CD8-positive, alpha-beta memory T cell (primary cell): ENCODE measurements around the gene CABCOCO1. TPM values are rescaled to one million over a fixed set of nuclear protein-coding genes. Genes with fewer than 3 reads are reported as not detected.

Experiments
- CTCF ChIA-PET: fragments of 350-600 bp; sonication (Branson Sonifier 250); formaldehyde crosslinking; loops from one replicate; lab custom pipeline; 2021; ENCODE audit warnings: antibody characterized with exemption; lab: Charles Lee
- POLR2A ChIA-PET: fragments of 350-600 bp; sonication (Branson Sonifier 250); formaldehyde crosslinking; loops from one replicate; lab custom pipeline; 2021; ENCODE audit warnings: antibody characterized with exemption; lab: Charles Lee
- DNase-seq, 5 donors: peaks; one replicate each; pipeline versions ENCODE4 v3.0.0 to v3.0.0-alpha.2; 2020 to 2022; ENCODE audit warnings: mixed read lengths in 1 of 5
- H3K27ac ChIP-seq: one replicate; pipeline ENCODE4 v1.7.0; 2013; ENCODE audit warnings: low read depth, mild to moderate bottlenecking, low read length, moderate library complexity
- H3K27me3 ChIP-seq: 2 replicates; pipeline ENCODE4 v1.7.0; 2013; ENCODE audit warnings: low read length, mild to moderate bottlenecking; ENCODE audit not compliant: insufficient read depth, poor library complexity, severe bottlenecking
- H3K36me3 ChIP-seq: 2 replicates; pipeline ENCODE4 v1.7.0; 2013; ENCODE audit warnings: mild to moderate bottlenecking, low read length, moderate library complexity; ENCODE audit not compliant: insufficient read depth
- H3K4me1 ChIP-seq: 2 replicates; pipeline ENCODE4 v1.7.0; 2013; ENCODE audit warnings: mild to moderate bottlenecking, low read length, moderate library complexity; ENCODE audit not compliant: insufficient read depth
- H3K4me3 ChIP-seq: 2 replicates; pipeline ENCODE4 v1.7.0; 2013; ENCODE audit warnings: mild to moderate bottlenecking, low read length
- H3K9me3 ChIP-seq: 2 replicates; pipeline ENCODE4 v1.7.0; 2013; ENCODE audit warnings: mild to moderate bottlenecking, low read length
- H3K27ac Mint-ChIP-seq, 8 donors: one replicate each; pipeline ENCODE4 v1.8.0; 2020 to 2021; ENCODE audit warnings: mixed read lengths in 8 of 8, mild to moderate bottlenecking in 6 of 8, inconsistent platforms in 3 of 8, moderate library complexity in 3 of 8
- H3K27me3 Mint-ChIP-seq, 2 donors: one replicate each; pipeline ENCODE4 v1.8.0; 2020 to 2021; ENCODE audit warnings: mixed read lengths in 2 of 2, mild to moderate bottlenecking in 1 of 2, moderate library complexity in 1 of 2
- H3K36me3 Mint-ChIP-seq, 3 donors: one replicate each; pipeline ENCODE4 v1.8.0; 2020 to 2021; ENCODE audit warnings: mixed read lengths in 3 of 3, inconsistent platforms in 1 of 3, mild to moderate bottlenecking in 1 of 3
- H3K4me1 Mint-ChIP-seq, 3 donors: one replicate each; pipeline ENCODE4 v1.8.0; 2020 to 2021; ENCODE audit warnings: mixed read lengths in 3 of 3, inconsistent platforms in 1 of 3, mild to moderate bottlenecking in 1 of 3
- H3K4me3 Mint-ChIP-seq, 7 donors: one replicate each; pipeline ENCODE4 v1.8.0; 2020 to 2021; ENCODE audit warnings: mixed read lengths in 7 of 7, mild to moderate bottlenecking in 6 of 7, moderate library complexity in 4 of 7, inconsistent platforms in 2 of 7
- H3K9me3 Mint-ChIP-seq, 5 donors: one replicate each; pipeline ENCODE4 v1.8.0; 2020 to 2022; ENCODE audit warnings: mixed read lengths in 5 of 5, mild to moderate bottlenecking in 3 of 5, moderate library complexity in 2 of 5, inconsistent platforms in 1 of 5
- polyA plus RNA-seq: library from polyadenylated mRNA; unstranded; fragments of 300-500 nt; fragmentation: Illumina TruSeq; gene quantifications from one replicate; pipeline ENCODE4 v1.2.3, GENCODE V29; 2021
- total RNA-seq, 2 experiments: library from RNA; stranded (reverse); gene quantifications; one replicate each; pipeline ENCODE4 v1.2.3, GENCODE V29; 2021

CABCOCO1 gene
- total and polyA plus RNA-seq, 3 experiments from 2014 or later: not detected

DNA sequence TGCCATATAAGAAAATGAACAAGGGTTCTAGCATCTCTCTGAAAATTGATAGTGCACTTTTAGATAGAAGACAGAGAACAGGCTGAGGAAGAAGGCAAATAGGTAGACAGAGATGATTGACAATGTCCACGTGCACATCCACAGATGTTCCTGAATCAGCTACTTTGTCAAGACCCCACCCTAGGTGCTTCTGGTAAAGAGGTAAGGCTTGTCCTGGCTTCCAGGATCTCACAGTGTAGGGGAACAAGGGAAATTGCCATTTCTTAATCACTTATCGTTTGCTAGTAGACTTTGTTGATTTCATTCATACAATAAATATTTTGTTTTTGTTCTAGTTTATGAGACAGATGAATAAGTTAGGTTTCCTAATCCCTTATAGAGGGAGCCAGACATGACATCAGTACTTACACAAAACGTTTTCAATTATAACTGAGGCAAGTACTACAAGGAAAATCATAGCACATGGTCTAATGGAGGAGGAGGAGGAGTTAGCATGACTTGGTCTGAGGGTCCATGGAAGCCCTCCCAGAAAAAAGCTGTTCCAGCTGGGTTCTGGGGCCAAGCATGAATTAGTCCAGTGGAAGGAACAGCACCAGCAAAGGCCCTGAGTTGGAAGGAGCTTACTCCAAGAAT lies 122.9 kb downstream of the CABCOCO1 start:
- no peak for DNase-seq
- Histone ChIP-seq H3K4me1 (no peaks in the 10 kb centered on the region), H3K27me3 (no peaks in the 10 kb centered on the region), H3K4me3 (no peak overlapping the region), H3K9me3 (no peaks in the 10 kb centered on the region), H3K27ac (peak overlapping the region; percentile 47), H3K36me3 (no peaks in the 10 kb centered on the region)
- peaks cover under 1 to 7% (median 7%) of the 10 kb centered on the region in 3 donors for H3K4me1 Mint-ChIP-seq
- H3K9me3 Mint-ChIP-seq: no peaks in the 10 kb centered on the region
- no peak overlapping the region for H3K27ac Mint-ChIP-seq
- H3K36me3 Mint-ChIP-seq: peaks cover 0 to 2% (median 0%) of the 10 kb centered on the region in 3 donors
- ChIA-PET CTCF (no interaction called here), POLR2A (no interaction called here)
- peaks cover 1 to 3% of the 10 kb centered on the region in 2 donors for H3K27me3 Mint-ChIP-seq
- H3K4me3 Mint-ChIP-seq: no peak overlapping the region

GRCh38 chr10:61786728-61787127 lies 124.0 kb downstream of the CABCOCO1 start:
- no peaks in the 10 kb centered on the region for H3K9me3 ChIP-seq
- no peak for DNase-seq
- H3K27ac Mint-ChIP-seq: no peak overlapping the region

DNA sequence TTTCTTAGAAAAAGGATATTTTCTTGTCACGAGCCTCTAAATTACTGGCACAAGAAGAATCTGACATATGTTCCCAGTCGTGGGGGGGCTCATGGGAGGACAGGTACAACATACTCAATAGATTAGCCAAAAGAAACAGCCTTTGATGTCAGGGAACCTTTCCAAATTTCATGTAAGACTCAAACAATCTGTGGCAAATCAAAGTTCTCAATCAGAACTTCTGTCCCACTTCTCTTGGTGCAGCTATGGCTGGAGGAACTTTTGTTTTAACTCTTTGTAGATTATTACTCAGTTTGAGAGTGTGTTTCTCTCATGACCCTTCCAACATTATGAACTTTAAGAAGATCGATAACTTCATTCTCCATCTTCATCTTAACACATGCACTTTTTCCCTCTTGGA lies 124.4 kb downstream of the CABCOCO1 start:
- POLR2A ChIA-PET: no interaction called here
- Histone ChIP-seq H3K27me3 (no peaks in the 10 kb centered on the region), H3K4me3 (no peak overlapping the region), H3K4me1 (no peaks in the 10 kb centered on the region), H3K9me3 (no peaks in the 10 kb centered on the region), H3K27ac (no peak overlapping the region), H3K36me3 (no peaks in the 10 kb centered on the region)
- H3K27ac Mint-ChIP-seq: no peak overlapping the region
- H3K9me3 Mint-ChIP-seq: no peaks in the 10 kb centered on the region
- no peak for DNase-seq
- CTCF ChIA-PET: interaction anchor here (1.0 kb wide), 1 partner anchor 36 kb away, joined by 3 read pairs; no protein-coding TSS in a partner anchor
- H3K4me1 Mint-ChIP-seq: peaks cover 0 to 7% (median 7%) of the 10 kb centered on the region in 3 donors
- peaks cover 0 to 2% (median 0%) of the 10 kb centered on the region in 3 donors for H3K36me3 Mint-ChIP-seq
- peaks cover 1 to 3% of the 10 kb centered on the region in 2 donors for H3K27me3 Mint-ChIP-seq
- no peak overlapping the region for H3K4me3 Mint-ChIP-seq

More at GRCh38 chr10:61786728-61787127, 124.0 kb downstream of the CABCOCO1 start:
- Histone ChIP-seq H3K4me1 (no peaks in the 10 kb centered on the region), H3K27me3 (no peaks in the 10 kb centered on the region), H3K4me3 (no peak overlapping the region), H3K36me3 (no peaks in the 10 kb centered on the region), H3K27ac (peak overlapping the region; percentile 47)
- H3K36me3 Mint-ChIP-seq: peaks cover 0 to 2% (median 0%) of the 10 kb centered on the region in 3 donors
- ChIA-PET POLR2A (no interaction called here), CTCF (interaction anchor here (1.0 kb wide), 1 partner anchor 36 kb away, joined by 3 read pairs; no protein-coding TSS in a partner anchor)
- no peaks in the 10 kb centered on the region for H3K9me3 Mint-ChIP-seq
- no peak overlapping the region for H3K4me3 Mint-ChIP-seq
- peaks cover 1 to 3% of the 10 kb centered on the region in 2 donors for H3K27me3 Mint-ChIP-seq
- peaks cover 0 to 7% (median 7%) of the 10 kb centered on the region in 3 donors for H3K4me1 Mint-ChIP-seq

DNA sequence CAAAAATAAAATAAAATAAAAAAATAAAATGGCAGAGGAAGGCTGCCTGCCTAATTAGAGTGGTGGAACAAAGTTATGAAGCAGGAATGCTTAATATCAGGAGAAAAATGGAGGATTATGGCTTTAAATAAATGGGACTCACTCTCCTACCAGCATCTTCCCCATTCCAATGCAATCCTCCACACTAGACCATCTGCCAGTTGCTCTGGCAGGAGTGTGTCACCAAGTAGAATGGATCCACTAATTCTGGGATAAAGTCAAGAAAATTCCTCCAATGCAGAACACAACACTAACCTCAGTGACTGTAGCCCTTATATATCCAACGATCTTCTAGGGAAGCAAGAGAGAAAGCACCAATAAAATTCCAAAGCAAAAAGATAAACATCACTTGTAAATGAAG lies 126.3 kb downstream of the CABCOCO1 start:
- Mint-ChIP-seq H3K27me3 (peaks cover 0 to 1% of the 10 kb centered on the region in 2 donors), H3K4me3 (no peak overlapping the region), H3K36me3 (no peaks in the 10 kb centered on the region), H3K9me3 (no peaks in the 10 kb centered on the region), H3K4me1 (peaks cover 0 to 7% (median 7%) of the 10 kb centered on the region in 3 donors), H3K27ac (peak overlapping the region in 1 of 8 donors; percentile 15)
- H3K27me3 ChIP-seq: no peaks in the 10 kb centered on the region
- DNase-seq: no peak
- no peaks in the 10 kb centered on the region for H3K9me3 ChIP-seq
- H3K36me3 ChIP-seq: no peaks in the 10 kb centered on the region
- ChIA-PET POLR2A (no interaction called here), CTCF (no interaction called here)
- H3K27ac ChIP-seq: no peak overlapping the region
- no peaks in the 10 kb centered on the region for H3K4me1 ChIP-seq
- no peak overlapping the region for H3K4me3 ChIP-seq

GRCh38 chr10:61791216-61791615 lies 128.5 kb downstream of the CABCOCO1 start:
- no peak for DNase-seq
- H3K27ac Mint-ChIP-seq: no peak overlapping the region
- CTCF ChIA-PET: no interaction called here
- H3K4me3 ChIP-seq: no peak overlapping the region
- no peaks in the 10 kb centered on the region for H3K36me3 Mint-ChIP-seq
- no peaks in the 10 kb centered on the region for H3K36me3 ChIP-seq
- POLR2A ChIA-PET: no interaction called here
- no peaks in the 10 kb centered on the region for H3K27me3 ChIP-seq
- no peaks in the 10 kb centered on the region for H3K9me3 Mint-ChIP-seq
- H3K9me3 ChIP-seq: no peaks in the 10 kb centered on the region
- peaks cover 0 to 7% (median 4%) of the 10 kb centered on the region in 3 donors for H3K4me1 Mint-ChIP-seq
- peaks cover 0 to 4% of the 10 kb centered on the region in 2 donors for H3K27me3 Mint-ChIP-seq
- H3K27ac ChIP-seq: no peak overlapping the region
- no peak overlapping the region for H3K4me3 Mint-ChIP-seq
- no peaks in the 10 kb centered on the region for H3K4me1 ChIP-seq

DNA sequence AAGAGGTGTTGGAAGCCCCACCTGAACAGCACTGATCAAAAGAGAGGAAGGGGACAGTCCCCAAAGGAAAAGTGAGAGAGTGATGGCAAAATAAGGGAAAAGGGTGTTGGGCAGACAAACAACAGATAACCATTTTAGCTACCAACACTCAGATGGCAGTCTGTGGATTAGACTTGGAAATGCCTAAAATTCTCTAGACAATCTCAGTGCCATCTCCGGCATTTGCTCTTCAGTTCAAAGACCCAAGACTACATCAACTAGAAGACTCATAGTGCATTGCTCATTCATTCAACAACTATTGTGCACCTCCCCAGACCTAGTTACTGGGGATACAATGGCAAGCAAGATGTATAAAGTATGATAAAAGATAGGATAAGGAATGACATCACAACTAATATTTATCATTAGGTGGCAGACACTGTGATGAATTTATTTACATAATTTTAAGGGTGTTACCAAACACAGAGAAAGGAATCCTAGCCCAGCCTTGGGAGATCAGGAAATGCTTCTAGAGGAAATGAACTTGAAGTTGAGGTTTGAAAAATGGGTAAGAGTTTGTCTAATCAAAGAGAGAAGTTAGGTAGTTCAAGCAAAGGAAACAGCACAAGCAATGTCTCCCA lies 129.5 kb downstream of the CABCOCO1 start:
- no peaks in the 10 kb centered on the region for H3K36me3 ChIP-seq
- no peak overlapping the region for H3K4me3 Mint-ChIP-seq
- no peak for DNase-seq
- no peaks in the 10 kb centered on the region for H3K4me1 ChIP-seq
- no peaks in the 10 kb centered on the region for H3K9me3 ChIP-seq
- no peaks in the 10 kb centered on the region for H3K27me3 ChIP-seq
- POLR2A ChIA-PET: no interaction called here
- peaks cover 0 to 4% of the 10 kb centered on the region in 2 donors for H3K27me3 Mint-ChIP-seq
- CTCF ChIA-PET: no interaction called here
- no peaks in the 10 kb centered on the region for H3K9me3 Mint-ChIP-seq
- peaks cover 0 to under 1% (median 0%) of the 10 kb centered on the region in 3 donors for H3K4me1 Mint-ChIP-seq
- no peak overlapping the region for H3K27ac ChIP-seq
- H3K27ac Mint-ChIP-seq: no peak overlapping the region
- no peak overlapping the region for H3K4me3 ChIP-seq
- no peaks in the 10 kb centered on the region for H3K36me3 Mint-ChIP-seq

DNA sequence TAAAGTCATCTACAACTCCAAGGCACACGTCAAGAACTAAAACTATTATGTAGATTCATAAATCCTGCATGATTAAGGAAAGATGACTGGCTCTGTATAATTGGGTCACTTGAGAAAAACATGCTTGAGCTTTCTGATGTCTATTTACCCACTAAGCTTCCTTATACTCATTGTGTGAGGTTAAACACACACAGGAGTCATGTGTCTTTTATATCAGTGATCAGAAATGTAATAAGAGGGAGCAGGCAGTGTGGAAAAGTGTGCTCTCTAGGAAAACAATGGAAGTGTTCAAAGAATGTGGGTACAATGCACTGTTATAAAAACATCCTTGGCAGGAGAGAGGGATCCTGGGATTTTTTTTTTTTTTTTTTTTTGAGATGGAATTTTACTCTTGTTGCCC lies 130.2 kb downstream of the CABCOCO1 start:
- no peak for DNase-seq
- peaks cover 0 to 2% (median 0%) of the 10 kb centered on the region in 3 donors for H3K36me3 Mint-ChIP-seq
- Histone ChIP-seq H3K27ac (no peak overlapping the region), H3K27me3 (no peaks in the 10 kb centered on the region), H3K4me3 (no peak overlapping the region), H3K9me3 (no peaks in the 10 kb centered on the region), H3K36me3 (no peaks in the 10 kb centered on the region), H3K4me1 (no peaks in the 10 kb centered on the region)
- H3K4me1 Mint-ChIP-seq: no peaks in the 10 kb centered on the region
- H3K27ac Mint-ChIP-seq: no peak overlapping the region
- peaks cover 0 to 4% of the 10 kb centered on the region in 2 donors for H3K27me3 Mint-ChIP-seq
- POLR2A ChIA-PET: no interaction called here
- CTCF ChIA-PET: no interaction called here
- H3K9me3 Mint-ChIP-seq: no peaks in the 10 kb centered on the region
- H3K4me3 Mint-ChIP-seq: no peak overlapping the region
